DND-41 (cell line): ENCODE data around the gene KCNS1.

Experiments used
- ATAC-seq: fragments of 200-7000 bp; cut with Tn5 transposase; 3 replicates; pipeline ENCODE4 v1.9.1; 2021; ENCODE audit warnings: low read depth; ENCODE audit not compliant: insufficient read depth
- DNase-seq: peaks from one replicate; pipeline ENCODE4 v3.0.0-alpha.2; 2020
- H2AFZ ChIP-seq: 2 replicates; pipeline ENCODE4 v1.6.0; 2012; ENCODE audit warnings: low read depth, low read length
- H3K27ac ChIP-seq: 2 replicates; pipeline ENCODE4 v1.5.1; 2012; ENCODE audit warnings: low read length, inconsistent platforms
- H3K27me3 ChIP-seq: fragments of 200-600 bp; sonication (generic); 2 replicates; pipeline ENCODE4 v1.6.0; 2012; ENCODE audit warnings: low read length, mild to moderate bottlenecking, inconsistent platforms; ENCODE audit not compliant: insufficient read depth, poor library complexity
- H3K36me3 ChIP-seq: 2 replicates; pipeline ENCODE4 v1.5.1; 2012; ENCODE audit warnings: low read length, inconsistent platforms; ENCODE audit not compliant: insufficient read depth
- H3K4me1 ChIP-seq: 2 replicates; pipeline ENCODE4 v1.5.1; 2012; ENCODE audit warnings: mild to moderate bottlenecking, low read length; ENCODE audit not compliant: insufficient read depth
- H3K4me2 ChIP-seq: 2 replicates; pipeline ENCODE4 v1.6.0; 2012; ENCODE audit warnings: mild to moderate bottlenecking, moderate library complexity, low read length, inconsistent platforms; ENCODE audit not compliant: insufficient read depth
- H3K4me3 ChIP-seq, 2 experiments: fragments of 200-600 bp in 1 of 2; shearing (Covaris generic) in 1 of 2; 2 replicates each; pipeline ENCODE4 v1.5.1; 2012 to 2016; ENCODE audit warnings: inconsistent platforms in 2 of 2, low read length in 2 of 2, mild to moderate bottlenecking in 2 of 2, low read depth in 1 of 2, moderate library complexity in 1 of 2
- H3K79me2 ChIP-seq: 2 replicates; pipeline ENCODE4 v1.6.0; 2012; ENCODE audit warnings: low read length, inconsistent platforms; ENCODE audit not compliant: insufficient read depth
- H3K9ac ChIP-seq: 2 replicates; pipeline ENCODE4 v1.6.0; 2012; ENCODE audit warnings: low read depth, mild to moderate bottlenecking, inconsistent platforms, low read length, moderate library complexity
- H3K9me3 ChIP-seq: 2 replicates; pipeline ENCODE4 v1.5.1; 2012; ENCODE audit warnings: low read length, moderate library complexity, mild to moderate bottlenecking, inconsistent platforms; ENCODE audit not compliant: insufficient read depth, severe bottlenecking
- H4K20me1 ChIP-seq: 2 replicates; pipeline ENCODE4 v1.6.0; 2012; ENCODE audit warnings: low read length; ENCODE audit not compliant: insufficient read depth
- EZH2 ChIP-seq: IDR thresholded peaks from 3 replicates; pipeline ENCODE4 v1.6.1; 2012; ENCODE audit warnings: borderline replicate concordance, low read depth, mild to moderate bottlenecking, moderate library complexity, low read length, inconsistent platforms; ENCODE audit not compliant: severe bottlenecking
- TF ChIP-seq, protein P1 (sequence below): IDR thresholded peaks from 2 replicates; pipeline ENCODE4 v1.5.1; 2012; ENCODE audit warnings: borderline replicate concordance, low read length, moderate library complexity, mild to moderate bottlenecking; ENCODE audit not compliant: poor library complexity, severe bottlenecking; ENCODE audit errors: extremely low read depth

The KCNS1 gene

DNA sequence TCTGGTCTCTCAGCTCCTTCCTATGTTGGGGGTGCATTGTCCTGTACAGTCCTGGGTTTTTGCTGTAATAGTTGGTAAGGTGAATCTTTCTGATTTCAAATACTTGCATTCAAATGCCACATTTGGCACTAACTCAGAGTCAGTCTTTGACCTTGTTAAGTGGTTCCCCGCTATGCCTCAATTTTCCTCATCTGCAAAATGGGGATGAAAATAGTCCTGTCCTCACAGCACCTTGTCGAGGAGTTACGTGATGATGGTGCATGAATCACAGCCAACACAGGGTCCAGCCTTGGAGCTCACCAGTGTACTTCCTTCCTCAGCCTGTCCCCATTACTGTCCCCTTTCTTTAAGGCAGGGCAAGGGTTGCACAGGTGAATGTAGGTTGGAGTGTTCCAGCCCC lies 12.9 kb upstream of the KCNS1 start:
- Histone ChIP-seq H3K4me2 (no peak overlapping the region), H3K4me1 (no peaks in the 10 kb centered on the region), H3K9me3 (no peaks in the 10 kb centered on the region), H3K27me3 (peaks cover 6% of the 10 kb centered on the region), H3K36me3 (no peaks in the 10 kb centered on the region), H2AFZ (no peak overlapping the region), H3K9ac (no peak overlapping the region), H3K79me2 (no peaks in the 10 kb centered on the region), H3K27ac (no peak overlapping the region), H4K20me1 (no peaks in the 10 kb centered on the region), H3K4me3 (no peak overlapping the region)
- no peak for ATAC-seq
- no peak for TF ChIP-seq EZH2
- TF ChIP-seq, protein P1, sequence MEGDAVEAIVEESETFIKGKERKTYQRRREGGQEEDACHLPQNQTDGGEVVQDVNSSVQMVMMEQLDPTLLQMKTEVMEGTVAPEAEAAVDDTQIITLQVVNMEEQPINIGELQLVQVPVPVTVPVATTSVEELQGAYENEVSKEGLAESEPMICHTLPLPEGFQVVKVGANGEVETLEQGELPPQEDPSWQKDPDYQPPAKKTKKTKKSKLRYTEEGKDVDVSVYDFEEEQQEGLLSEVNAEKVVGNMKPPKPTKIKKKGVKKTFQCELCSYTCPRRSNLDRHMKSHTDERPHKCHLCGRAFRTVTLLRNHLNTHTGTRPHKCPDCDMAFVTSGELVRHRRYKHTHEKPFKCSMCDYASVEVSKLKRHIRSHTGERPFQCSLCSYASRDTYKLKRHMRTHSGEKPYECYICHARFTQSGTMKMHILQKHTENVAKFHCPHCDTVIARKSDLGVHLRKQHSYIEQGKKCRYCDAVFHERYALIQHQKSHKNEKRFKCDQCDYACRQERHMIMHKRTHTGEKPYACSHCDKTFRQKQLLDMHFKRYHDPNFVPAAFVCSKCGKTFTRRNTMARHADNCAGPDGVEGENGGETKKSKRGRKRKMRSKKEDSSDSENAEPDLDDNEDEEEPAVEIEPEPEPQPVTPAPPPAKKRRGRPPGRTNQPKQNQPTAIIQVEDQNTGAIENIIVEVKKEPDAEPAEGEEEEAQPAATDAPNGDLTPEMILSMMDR: no peak
- DNase-seq: no peak

DNA sequence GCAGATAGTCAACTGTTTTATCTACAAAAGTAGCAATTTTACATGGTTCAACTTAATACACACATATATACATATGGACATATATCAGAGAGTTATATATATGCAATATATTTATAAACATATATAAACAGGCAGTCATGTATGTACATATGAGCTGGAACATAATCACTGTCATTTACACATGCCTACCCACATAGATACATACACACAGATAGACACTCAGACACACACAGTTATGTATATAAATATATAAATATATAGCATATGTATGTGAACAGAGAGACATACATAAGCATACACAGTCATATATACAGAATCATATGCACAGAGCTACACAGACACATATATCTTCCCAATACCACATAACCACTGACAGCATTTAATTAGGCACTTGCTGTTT lies 11.8 kb upstream of the KCNS1 start:
- peaks cover 6% of the 10 kb centered on the region for H3K27me3 ChIP-seq
- ATAC-seq (no peak), DNase-seq (no peak)
- no peak overlapping the region for H3K4me2 ChIP-seq
- no peaks in the 10 kb centered on the region for H3K79me2 ChIP-seq
- H3K9me3 ChIP-seq: no peaks in the 10 kb centered on the region
- H3K9ac ChIP-seq: no peak overlapping the region
- no peaks in the 10 kb centered on the region for H3K4me1 ChIP-seq
- H3K27ac ChIP-seq: no peak overlapping the region
- no peaks in the 10 kb centered on the region for H3K36me3 ChIP-seq
- TF ChIP-seq EZH2: no peak
- no peaks in the 10 kb centered on the region for H4K20me1 ChIP-seq
- H3K4me3 ChIP-seq: no peak overlapping the region
- H2AFZ ChIP-seq: no peak overlapping the region

DNA sequence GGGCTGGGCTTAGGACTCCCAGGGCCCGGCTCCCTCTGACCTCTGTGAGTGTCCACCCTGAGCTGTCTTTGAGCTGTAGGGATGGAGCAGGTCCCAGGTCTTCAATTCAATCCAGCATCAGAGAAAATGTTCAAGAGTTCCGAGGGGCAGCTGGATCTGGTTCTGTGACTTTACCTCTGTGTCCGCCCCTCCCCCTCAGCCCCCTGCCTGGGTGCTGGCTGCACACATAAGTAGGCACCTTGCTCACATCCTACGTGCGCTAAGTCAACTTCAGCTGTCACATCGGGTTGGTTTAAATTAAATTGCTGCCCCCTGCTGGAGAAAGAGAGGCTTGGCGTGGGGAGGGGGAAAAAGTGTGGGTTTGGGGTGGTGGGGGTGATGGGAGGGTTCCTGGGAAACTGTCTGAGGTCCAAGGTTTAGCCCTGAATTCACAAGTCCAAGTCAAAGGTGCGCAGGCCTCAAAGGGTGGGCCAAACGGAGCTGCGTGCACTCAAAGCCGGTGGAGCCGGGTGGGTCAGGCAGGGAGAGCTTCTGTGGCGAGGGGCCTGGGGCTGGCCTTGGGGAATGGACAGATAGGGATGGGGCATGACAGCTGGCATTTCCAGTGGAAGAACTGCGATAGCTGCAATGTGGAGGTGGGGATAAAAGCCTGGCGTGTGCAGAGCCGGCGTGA lies 11.0 kb upstream of the KCNS1 start:
- no peak for TF ChIP-seq EZH2
- TF ChIP-seq, protein P1: peak; percentile 67
- no peaks in the 10 kb centered on the region for H3K79me2 ChIP-seq
- H3K9ac ChIP-seq: no peak overlapping the region
- no peak overlapping the region for H2AFZ ChIP-seq
- H4K20me1 ChIP-seq: no peaks in the 10 kb centered on the region
- ATAC-seq (peak; percentile 48; the same call in 2 of the 3 replicates), DNase-seq (peak; percentile 31)
- peaks cover 4% of the 10 kb centered on the region for H3K27me3 ChIP-seq
- no peaks in the 10 kb centered on the region for H3K4me1 ChIP-seq
- no peak overlapping the region for H3K4me2 ChIP-seq
- no peak overlapping the region for H3K4me3 ChIP-seq
- no peaks in the 10 kb centered on the region for H3K36me3 ChIP-seq
- H3K27ac ChIP-seq: no peak overlapping the region
- H3K9me3 ChIP-seq: no peaks in the 10 kb centered on the region

DNA sequence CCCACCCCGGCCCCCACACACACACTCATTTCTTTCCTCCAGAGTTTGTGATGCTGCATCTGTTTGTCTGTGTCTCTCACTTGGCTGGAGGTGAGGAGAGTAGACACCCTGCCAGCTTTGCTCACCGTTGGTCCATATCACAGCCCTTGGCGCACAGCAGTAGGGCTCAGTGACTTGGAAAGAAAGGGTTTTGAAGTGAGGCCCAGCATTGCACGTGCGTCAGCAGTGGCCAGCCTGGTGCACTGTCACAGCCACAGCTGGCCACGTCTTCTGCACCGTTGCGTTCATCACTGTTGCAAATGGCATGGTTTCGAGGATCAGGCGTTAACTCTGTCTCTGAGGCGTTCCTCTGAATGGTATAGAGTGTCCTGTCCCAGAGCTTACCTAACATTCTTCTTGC lies 10.4 kb upstream of the KCNS1 start:
- TF ChIP-seq EZH2: no peak
- TF ChIP-seq, protein P1: no peak
- H3K4me2 ChIP-seq: no peak overlapping the region
- no peak overlapping the region for H3K4me3 ChIP-seq
- ATAC-seq (no peak), DNase-seq (no peak)
- H2AFZ ChIP-seq: no peak overlapping the region
- H3K27ac ChIP-seq: no peak overlapping the region
- no peaks in the 10 kb centered on the region for H3K9me3 ChIP-seq
- H4K20me1 ChIP-seq: no peaks in the 10 kb centered on the region
- H3K36me3 ChIP-seq: no peaks in the 10 kb centered on the region
- H3K27me3 ChIP-seq: peaks cover 4% of the 10 kb centered on the region
- H3K79me2 ChIP-seq: no peaks in the 10 kb centered on the region
- H3K9ac ChIP-seq: no peak overlapping the region
- no peaks in the 10 kb centered on the region for H3K4me1 ChIP-seq
